MM.1S (cell line): Measurements from ENCODE around the gene SLC43A3.
"Not testable (repeated sequence)": the region's sequence is repeated elsewhere in the genome, so short reads cannot be mapped to it uniquely, and the experiment has no call there.

Experiments
- DNase-seq: peaks from one replicate; pipeline ENCODE4 v3.0.0-alpha.2; 2015
- H2AFZ ChIP-seq: fragments of 300-600 bp; sonication (generic); 2 replicates; pipeline ENCODE4 v1.6.0; 2016; ENCODE audit warnings: antibody characterized with exemption, low read length
- H3F3A ChIP-seq: fragments of 300-600 bp; sonication (generic); 2 replicates; pipeline ENCODE4 v1.6.1; 2016; ENCODE audit warnings: mild to moderate bottlenecking, antibody characterized with exemption, low read length, moderate library complexity, mixed read lengths; ENCODE audit not compliant: insufficient read depth
- H3K27ac ChIP-seq: fragments of 300-600 bp; sonication (generic); 2 replicates; pipeline ENCODE4 v1.5.1; 2016; ENCODE audit warnings: mild to moderate bottlenecking, low read length
- H3K27me3 ChIP-seq: fragments of 300-600 bp; sonication (generic); replicated peaks from 2 replicates; pipeline ENCODE4 v1.6.0; 2016; ENCODE audit warnings: low read length; ENCODE audit not compliant: insufficient read depth
- H3K36me3 ChIP-seq: fragments of 300-600 bp; sonication (generic); replicated peaks from 2 replicates; pipeline ENCODE4 v1.6.1; 2016; ENCODE audit warnings: mild to moderate bottlenecking, low read length, mixed read lengths; ENCODE audit not compliant: insufficient read depth
- H3K4me1 ChIP-seq: fragments of 300-600 bp; sonication (generic); 2 replicates; pipeline ENCODE4 v1.6.1; 2016; ENCODE audit warnings: low read length, mixed read lengths
- H3K4me2 ChIP-seq: fragments of 300-600 bp; sonication (generic); 2 replicates; pipeline ENCODE4 v1.6.0; 2016; ENCODE audit warnings: low read depth, low read length
- H3K4me3 ChIP-seq: fragments of 300-600 bp; sonication (generic); 2 replicates; pipeline ENCODE4 v1.5.1; 2016; ENCODE audit warnings: low read length, mixed read lengths
- H3K79me2 ChIP-seq: fragments of 300-600 bp; sonication (generic); 2 replicates; pipeline ENCODE4 v1.6.1; 2016; ENCODE audit warnings: mixed run types, low read length, mixed read lengths
- H3K9ac ChIP-seq: fragments of 300-600 bp; sonication (generic); 2 replicates; pipeline ENCODE4 v1.6.1; 2016; ENCODE audit warnings: low read length, mixed read lengths
- H3K9me2 ChIP-seq: fragments of 300-600 bp; sonication (generic); replicated peaks from 2 replicates; pipeline ENCODE4 v1.6.1; 2016; ENCODE audit warnings: mild to moderate bottlenecking, low read length, mixed read lengths; ENCODE audit not compliant: insufficient read depth
- H3K9me3 ChIP-seq: fragments of 300-600 bp; sonication (generic); replicated peaks from 2 replicates; pipeline ENCODE4 v1.6.1; 2016; ENCODE audit warnings: mild to moderate bottlenecking, low read length, mixed read lengths; ENCODE audit not compliant: insufficient read depth
- H4K20me1 ChIP-seq: fragments of 300-600 bp; sonication (generic); 2 replicates; pipeline ENCODE4 v1.6.1; 2016; ENCODE audit warnings: mild to moderate bottlenecking, low read length, moderate library complexity, mixed read lengths; ENCODE audit not compliant: insufficient read depth
- EZH2 ChIP-seq: fragments of 300-600 bp; sonication (generic); optimal IDR thresholded peaks from 2 replicates; pipeline ENCODE3; 2017; ENCODE audit warnings: low read depth, mild to moderate bottlenecking, antibody characterized with exemption, low read length, mixed read lengths
- EZH2phosphoT487 ChIP-seq: fragments of 300-600 bp; sonication (generic); IDR thresholded peaks from 2 replicates; pipeline ENCODE4 v1.6.1; 2018; ENCODE audit warnings: antibody characterized with exemption, low read length
- TF ChIP-seq, protein P1 (sequence below): fragments of 300-600 bp; sonication (generic); IDR thresholded peaks from 2 replicates; pipeline ENCODE4 v1.5.1; 2016; ENCODE audit warnings: antibody characterized with exemption, low read length, mixed read lengths

Gene SLC43A3

DNA sequence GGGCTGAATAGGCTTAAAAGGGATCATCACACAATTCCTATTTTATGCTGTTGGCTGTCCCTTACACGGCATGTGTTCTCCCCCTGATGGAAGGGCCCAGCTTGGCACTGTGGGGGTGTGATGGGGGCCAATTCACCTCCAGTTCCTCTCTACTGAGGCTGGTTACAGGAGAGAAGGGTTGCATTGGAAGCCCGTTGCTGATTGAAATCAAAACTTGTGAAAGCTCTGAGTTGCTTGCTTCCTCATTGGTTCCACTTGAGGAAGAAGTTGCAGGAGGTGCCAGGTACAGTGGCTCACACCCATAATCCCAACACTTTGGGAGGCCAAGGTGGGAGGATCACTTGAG, 23.1 kb downstream of the SLC43A3 start:
- no peaks in the 10 kb centered on the region for H3K79me2 ChIP-seq
- H3K36me3 ChIP-seq: no peaks in the 10 kb centered on the region
- DNase-seq: no peak
- H3K9me3 ChIP-seq: no peaks in the 10 kb centered on the region
- no peaks in the 10 kb centered on the region for H3K9me2 ChIP-seq
- H3K27me3 ChIP-seq: no peaks in the 10 kb centered on the region
- H3K9ac ChIP-seq: no peak overlapping the region
- H4K20me1 ChIP-seq: no peaks in the 10 kb centered on the region
- TF ChIP-seq EZH2 (no peak), EZH2phosphoT487 (no peak)
- TF ChIP-seq, protein P1, sequence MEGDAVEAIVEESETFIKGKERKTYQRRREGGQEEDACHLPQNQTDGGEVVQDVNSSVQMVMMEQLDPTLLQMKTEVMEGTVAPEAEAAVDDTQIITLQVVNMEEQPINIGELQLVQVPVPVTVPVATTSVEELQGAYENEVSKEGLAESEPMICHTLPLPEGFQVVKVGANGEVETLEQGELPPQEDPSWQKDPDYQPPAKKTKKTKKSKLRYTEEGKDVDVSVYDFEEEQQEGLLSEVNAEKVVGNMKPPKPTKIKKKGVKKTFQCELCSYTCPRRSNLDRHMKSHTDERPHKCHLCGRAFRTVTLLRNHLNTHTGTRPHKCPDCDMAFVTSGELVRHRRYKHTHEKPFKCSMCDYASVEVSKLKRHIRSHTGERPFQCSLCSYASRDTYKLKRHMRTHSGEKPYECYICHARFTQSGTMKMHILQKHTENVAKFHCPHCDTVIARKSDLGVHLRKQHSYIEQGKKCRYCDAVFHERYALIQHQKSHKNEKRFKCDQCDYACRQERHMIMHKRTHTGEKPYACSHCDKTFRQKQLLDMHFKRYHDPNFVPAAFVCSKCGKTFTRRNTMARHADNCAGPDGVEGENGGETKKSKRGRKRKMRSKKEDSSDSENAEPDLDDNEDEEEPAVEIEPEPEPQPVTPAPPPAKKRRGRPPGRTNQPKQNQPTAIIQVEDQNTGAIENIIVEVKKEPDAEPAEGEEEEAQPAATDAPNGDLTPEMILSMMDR: no peak
- H2AFZ ChIP-seq: no peak overlapping the region
- H3K4me3 ChIP-seq: no peak overlapping the region
- H3K4me2 ChIP-seq: no peak overlapping the region
- no peaks in the 10 kb centered on the region for H3F3A ChIP-seq
- no peak overlapping the region for H3K27ac ChIP-seq
- no peaks in the 10 kb centered on the region for H3K4me1 ChIP-seq

GRCh38 chr11:57403003-57403801, 23.7 kb downstream of the SLC43A3 start:
- not testable (repeated sequence) for H3K4me2 ChIP-seq, DNase-seq, H3K4me3 ChIP-seq, H3K9me2 ChIP-seq, H3K27me3 ChIP-seq, H4K20me1 ChIP-seq, H2AFZ ChIP-seq, H3K79me2 ChIP-seq, H3K27ac ChIP-seq, H3K4me1 ChIP-seq, H3K36me3 ChIP-seq, H3F3A ChIP-seq, H3K9me3 ChIP-seq, H3K9ac ChIP-seq

- Histone ChIP-seq H3K27ac (no peak overlapping the region), H3K27me3 (no peaks in the 10 kb centered on the region), H3K4me2 (no peak overlapping the region), H3K36me3 (no peaks in the 10 kb centered on the region), H3F3A (no peaks in the 10 kb centered on the region), H3K9ac (no peak overlapping the region), H3K4me1 (no peaks in the 10 kb centered on the region), H3K9me2 (no peaks in the 10 kb centered on the region), H3K4me3 (no peak overlapping the region), H4K20me1 (no peaks in the 10 kb centered on the region), H3K79me2 (no peaks in the 10 kb centered on the region), H3K9me3 (no peaks in the 10 kb centered on the region), H2AFZ (no peak overlapping the region)
- DNase-seq: no peak
- TF ChIP-seq, protein P1: no peak
- TF ChIP-seq EZH2phosphoT487: no peak
- TF ChIP-seq EZH2: no peak
These were observed 24.5 kb downstream of the SLC43A3 start for GRCh38 chr11:57402188-57403002.
